WTC11 (cell line): ENCODE data around the gene ARSK.

Source experiments
- ATF1 ChIP-seq: sonication (generic); formaldehyde crosslinking; IDR thresholded peaks from 2 replicates; pipeline ENCODE4 v1.8.1; 2023; ENCODE audit warnings: mild to moderate bottlenecking, moderate library complexity, missing genetic modification reagents
- CTCF ChIP-seq: fragments of 200-600 bp; IDR thresholded peaks from 2 replicates; pipeline ENCODE4 v1.8.0; 2022; ENCODE audit warnings: antibody characterized with exemption
- ELF4 ChIP-seq: sonication (generic); formaldehyde crosslinking; IDR thresholded peaks from 2 replicates; pipeline ENCODE4 v1.8.1; 2022; ENCODE audit warnings: low read depth, mild to moderate bottlenecking, moderate library complexity, missing genetic modification reagents
- FOXJ3 ChIP-seq: sonication (generic); formaldehyde crosslinking; IDR thresholded peaks from 2 replicates; pipeline ENCODE4 v1.9.0; 2021; ENCODE audit warnings: missing genetic modification reagents, mild to moderate bottlenecking, borderline replicate concordance
- JUN ChIP-seq: sonication (generic); formaldehyde crosslinking; IDR thresholded peaks from 2 replicates; pipeline ENCODE4 v1.8.0; 2023; ENCODE audit warnings: mild to moderate bottlenecking, missing genetic modification reagents
- MYBL2 ChIP-seq: sonication (generic); formaldehyde crosslinking; IDR thresholded peaks from 2 replicates; pipeline ENCODE4 v1.8.1; 2023; ENCODE audit warnings: mild to moderate bottlenecking, moderate library complexity, missing genetic modification reagents
- PRDM15 ChIP-seq: sonication (generic); formaldehyde crosslinking; IDR thresholded peaks from 2 replicates; pipeline ENCODE4 v1.8.0; 2022; ENCODE audit warnings: missing genetic modification reagents
- SP1 ChIP-seq: sonication (generic); formaldehyde crosslinking; conservative IDR thresholded peaks from 2 replicates; pipeline ENCODE4 v1.8.1; 2022; ENCODE audit warnings: missing genetic modification reagents
- ZNF281 ChIP-seq: sonication (generic); formaldehyde crosslinking; IDR thresholded peaks from 2 replicates; pipeline ENCODE4 v1.8.0; 2023; ENCODE audit warnings: mild to moderate bottlenecking, missing genetic modification reagents

GRCh38 chr5:95611396-95611795 lies 56.5 kb downstream of the ARSK start:
- TF ChIP-seq ELF4 (CRISPR knock-in tag) (no peak), SP1 (CRISPR knock-in tag) (no peak), ATF1 (CRISPR knock-in tag) (no peak), CTCF (no peak), PRDM15 (CRISPR knock-in tag) (no peak), FOXJ3 (no peak), ZNF281 (CRISPR knock-in tag) (no peak), JUN (CRISPR knock-in tag) (no peak), MYBL2 (CRISPR knock-in tag) (no peak)
